GM21381 (cell line): ENCODE measurements around the gene MAP2K5.

ENCODE experiments used
- ATAC-seq: cut with Tn5 transposase; IDR thresholded peaks from one replicate; pipeline ENCODE4 v1.9.1; 2021; ENCODE audit warnings: mild to moderate bottlenecking, moderate library complexity; ENCODE audit not compliant: unreplicated experiment

The MAP2K5 gene

DNA sequence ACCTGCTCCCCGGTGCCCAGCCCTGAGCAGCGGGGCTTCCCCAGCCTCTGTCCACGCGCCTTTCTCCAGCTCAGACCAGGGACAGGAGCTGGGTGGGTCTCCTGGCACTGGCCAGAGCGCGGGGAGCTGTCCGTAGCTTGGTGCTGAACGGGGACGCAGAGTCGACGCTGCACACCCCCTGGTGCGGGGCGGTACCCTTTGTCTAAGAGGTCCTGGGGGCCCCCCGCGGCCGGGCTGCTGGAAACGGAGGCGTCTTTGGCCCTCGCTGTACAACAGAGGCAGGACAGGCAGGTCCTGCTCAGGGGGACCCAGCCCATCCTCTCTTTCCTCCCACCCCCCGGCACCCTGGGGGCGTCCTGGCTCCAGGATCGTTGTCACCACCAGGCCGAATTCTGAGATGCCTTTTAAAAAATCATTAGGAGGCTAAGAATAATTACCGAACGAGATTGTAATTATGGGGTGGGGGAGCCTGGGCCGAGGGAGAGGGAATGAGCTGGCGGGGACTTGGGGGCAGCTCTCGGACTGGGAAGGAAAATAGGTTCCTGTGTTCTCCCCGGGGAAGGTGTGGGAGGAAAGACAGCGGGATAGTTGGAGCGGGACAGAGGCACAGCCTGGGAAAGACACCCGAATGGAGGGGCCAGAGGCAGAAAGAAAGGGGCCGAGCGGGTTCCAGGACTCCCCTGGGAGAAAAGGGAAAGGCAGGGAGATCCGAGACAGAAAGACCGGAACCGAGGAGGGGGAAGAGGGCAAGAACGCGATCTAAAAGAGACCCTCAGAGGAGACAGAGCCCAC is 278.7 kb downstream of the MAP2K5 start:
- no peak for ATAC-seq

DNA sequence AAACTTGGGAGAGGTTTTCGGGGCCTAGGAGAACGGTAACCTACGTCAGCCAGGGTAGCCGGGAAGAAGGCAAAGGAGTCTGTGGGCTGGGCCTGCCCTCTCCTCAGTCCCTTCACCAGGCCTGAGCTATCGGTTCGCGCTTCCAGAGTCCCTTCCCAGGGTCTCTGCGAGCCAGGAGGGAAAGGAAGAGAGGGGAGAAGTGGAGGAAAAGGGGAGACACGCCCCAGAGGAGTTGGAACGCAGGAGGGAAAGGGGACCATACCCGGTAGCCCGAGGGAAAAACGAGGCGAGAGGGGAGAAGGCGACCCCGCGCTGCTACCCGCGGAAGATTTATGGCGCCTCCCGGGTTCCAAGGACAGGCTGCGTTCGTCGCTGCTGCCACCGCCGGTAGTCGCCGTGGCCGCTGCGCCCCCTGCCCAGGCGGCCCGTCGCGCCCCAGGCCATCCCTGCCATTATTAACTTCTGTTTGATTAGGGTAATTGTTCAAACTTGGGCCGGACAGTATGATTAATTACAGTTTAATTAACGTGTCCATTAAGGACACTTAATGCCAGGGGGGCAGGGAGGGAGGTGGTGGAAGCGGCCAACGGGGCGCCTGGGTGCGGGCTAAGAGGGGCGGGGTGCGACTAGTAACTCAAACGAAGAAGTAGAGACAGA is 279.4 kb downstream of the MAP2K5 start:
- no peak for ATAC-seq

DNA sequence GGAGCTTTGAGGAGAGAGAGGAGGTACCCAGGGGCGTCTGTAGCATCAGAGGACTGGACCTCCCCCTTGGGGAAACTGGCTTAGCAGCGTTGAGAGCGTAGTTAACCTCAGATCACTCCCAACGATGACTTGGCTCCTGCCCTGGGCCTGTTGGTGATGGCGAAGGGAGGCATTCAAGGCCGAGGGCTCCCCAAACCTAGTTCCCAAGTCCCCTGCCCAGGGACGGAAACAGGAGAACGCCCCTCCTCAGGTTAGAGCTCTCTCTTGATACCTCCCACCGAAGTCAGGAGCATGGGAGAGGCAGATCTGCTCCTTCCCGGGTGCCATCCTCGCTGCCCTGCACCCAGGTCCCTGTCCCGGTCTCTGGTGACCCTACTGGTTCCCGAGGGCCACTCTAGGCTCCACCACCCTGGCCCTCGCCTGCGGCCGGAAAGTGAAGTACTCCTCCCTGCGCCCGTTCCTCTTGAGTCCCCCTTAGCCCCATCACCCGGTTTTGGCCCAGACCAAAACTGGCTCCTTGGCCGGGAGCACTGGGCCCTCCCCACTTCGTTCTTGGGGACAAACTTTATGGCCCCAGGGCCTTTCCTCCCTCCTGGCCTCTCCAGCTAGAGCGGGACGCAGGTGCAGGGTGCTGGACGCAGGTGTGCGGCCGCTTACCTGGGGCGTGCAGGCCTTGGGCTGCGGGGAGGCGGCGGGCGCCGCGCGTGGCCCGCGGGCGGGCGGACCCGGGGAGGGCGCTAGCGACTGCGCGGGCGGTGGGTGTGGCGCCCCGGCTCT is 280.2 kb downstream of the MAP2K5 start:
- ATAC-seq = no peak

DNA sequence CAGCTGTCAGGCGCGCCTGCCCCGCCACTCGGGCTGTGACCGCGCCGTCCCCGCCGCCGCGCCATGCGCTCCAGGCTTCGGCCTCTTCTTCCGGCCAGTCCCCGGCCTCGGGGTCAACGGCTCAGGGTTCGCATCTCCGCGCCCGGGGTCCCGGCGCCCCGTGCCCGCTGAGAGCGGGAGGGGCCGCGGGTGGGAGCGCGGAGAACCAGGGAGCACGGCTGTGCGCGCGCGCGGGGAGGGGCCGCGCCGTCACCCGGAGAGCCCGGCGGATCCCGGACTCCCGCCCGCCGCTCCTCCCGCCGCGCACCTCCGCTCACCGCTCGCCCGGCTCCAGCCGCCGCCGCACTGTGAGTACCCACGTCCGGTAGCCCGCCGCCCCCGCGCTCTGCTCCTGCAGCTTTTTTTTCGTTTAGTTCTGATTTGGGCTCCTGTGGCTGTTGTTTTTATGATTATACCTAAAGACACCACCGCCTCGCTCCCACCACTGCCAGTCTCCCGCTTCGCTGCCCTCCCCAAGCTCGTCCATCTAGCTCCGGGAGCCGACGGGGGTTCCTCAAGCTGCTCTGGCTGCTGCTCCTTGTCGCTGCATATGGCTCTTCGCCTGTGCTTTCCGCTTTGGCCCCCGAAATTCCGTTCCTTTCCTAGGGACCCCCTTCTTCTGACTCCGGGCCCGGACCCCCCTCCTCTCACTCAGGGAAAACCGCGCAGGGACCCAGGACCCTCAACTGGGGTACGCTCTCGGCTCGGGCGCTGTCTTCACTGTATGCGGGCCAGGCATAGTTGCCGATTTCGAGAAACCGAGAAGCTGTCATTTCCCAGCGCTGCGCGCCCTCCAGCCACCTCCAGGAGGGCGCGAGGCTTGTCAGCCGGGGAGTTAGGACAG is 281.1 kb downstream of the MAP2K5 start:
- no peak for ATAC-seq

DNA sequence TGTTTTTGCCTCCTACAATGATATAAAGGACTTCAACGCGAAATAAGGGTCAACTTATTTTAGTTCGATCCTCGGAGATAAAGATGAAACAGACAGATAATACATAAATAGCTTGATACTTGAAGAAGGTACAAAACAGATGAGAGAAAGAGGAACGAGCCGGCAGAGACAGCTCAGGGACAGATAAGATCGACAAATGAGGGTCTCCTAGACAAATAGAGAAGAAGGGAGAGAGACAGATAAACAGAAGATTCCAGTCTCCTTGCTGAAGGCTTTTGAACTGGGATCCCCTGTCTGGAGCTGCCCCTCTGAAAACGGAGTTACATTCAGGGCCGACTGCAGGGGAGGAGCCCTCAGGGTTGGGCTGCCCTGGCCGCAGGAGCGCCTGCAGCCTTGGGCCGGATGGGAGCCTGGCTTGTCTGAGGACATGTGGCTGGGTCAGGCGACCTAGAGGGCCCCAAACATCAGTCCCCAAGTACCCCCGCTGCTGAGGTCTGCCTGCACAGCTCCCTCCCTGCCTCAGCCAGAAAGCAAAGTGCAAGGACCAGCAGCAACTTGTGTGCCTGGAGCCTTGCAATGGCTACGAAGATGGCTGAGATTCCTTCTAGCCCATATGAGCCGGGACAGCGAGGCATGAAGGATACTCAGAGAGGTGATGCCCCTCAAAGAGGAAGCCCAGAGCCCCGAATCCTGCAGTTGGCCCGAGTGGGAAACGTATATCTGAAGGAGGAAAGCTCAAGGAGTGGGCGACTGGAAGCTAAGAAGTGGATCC is 281.9 kb downstream of the MAP2K5 start:
- no peak for ATAC-seq

DNA sequence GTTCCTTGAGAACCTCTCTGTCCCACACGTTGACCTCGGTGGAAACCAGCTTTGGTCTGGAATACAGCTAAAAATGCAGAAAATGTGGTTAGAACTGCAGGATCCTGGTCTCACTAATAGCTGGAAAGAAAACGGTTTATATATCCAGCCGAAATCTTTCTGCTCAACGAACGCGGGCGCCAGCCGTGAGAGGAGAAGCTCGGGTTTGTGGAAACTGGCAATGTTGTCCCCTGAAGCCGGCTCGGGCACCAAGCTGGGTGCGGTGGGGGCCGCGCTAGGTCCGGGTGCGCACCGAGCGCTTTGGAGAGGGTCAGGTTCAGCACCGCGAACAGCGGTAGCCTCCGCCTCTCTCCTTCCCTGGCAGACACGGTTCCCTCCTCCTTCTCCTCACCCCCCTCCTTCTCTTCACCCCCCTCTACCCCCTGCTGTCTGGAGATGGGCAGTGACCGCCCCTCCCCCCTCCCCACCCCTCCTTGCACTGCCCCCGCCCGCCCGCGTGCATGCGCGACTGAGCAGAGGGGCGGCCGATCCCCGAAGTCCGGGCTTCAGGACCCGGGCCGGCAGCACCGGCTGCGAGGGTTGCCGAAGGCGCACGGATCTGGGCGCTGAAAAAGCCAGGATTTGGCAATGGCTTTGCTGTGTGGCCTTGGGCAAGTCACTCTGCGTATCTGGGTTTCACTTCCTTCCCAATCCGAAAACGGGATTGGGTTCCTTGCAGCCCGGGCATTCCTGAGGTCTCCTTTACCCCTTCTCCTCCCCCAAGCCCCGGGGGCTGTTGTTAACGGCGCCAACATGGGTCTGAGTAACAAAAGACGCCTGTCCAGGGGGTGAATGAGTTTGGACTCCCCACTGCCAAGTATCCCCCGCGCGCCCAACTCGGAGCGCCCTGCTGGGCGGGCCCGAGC is 282.7 kb downstream of the MAP2K5 start, which contains the start of gene SKOR1:
TSS of gene SKOR1 (plus strand) at position 534 of the 905 bp plus-strand sequence. CDS start at position 628, 94 bp downstream.
- ATAC-seq = no peak

DNA sequence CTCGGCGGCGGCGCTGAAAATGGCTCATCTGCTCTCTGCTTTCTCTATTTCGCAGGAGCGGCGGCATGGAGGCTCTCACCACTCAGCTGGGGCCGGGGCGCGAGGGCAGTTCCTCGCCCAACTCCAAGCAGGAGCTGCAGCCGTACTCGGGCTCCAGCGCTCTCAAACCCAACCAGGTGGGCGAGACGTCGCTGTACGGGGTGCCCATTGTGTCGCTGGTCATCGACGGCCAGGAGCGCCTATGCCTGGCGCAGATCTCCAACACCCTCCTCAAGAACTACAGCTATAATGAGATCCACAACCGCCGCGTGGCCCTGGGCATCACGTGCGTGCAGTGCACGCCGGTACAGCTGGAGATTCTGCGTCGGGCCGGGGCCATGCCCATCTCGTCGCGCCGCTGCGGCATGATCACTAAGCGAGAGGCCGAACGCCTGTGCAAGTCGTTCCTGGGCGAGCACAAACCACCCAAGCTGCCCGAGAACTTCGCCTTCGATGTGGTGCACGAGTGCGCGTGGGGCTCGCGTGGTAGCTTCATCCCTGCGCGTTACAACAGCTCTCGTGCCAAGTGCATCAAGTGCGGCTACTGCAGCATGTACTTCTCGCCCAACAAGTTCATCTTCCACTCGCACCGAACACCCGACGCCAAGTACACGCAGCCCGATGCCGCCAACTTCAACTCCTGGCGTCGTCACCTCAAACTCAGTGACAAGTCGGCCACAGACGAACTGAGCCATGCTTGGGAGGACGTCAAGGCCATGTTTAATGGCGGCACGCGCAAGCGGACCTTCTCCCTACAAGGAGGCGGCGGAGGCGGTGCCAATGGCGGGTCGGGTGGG is 283.6 kb downstream of the MAP2K5 start:
- no peak for ATAC-seq

DNA sequence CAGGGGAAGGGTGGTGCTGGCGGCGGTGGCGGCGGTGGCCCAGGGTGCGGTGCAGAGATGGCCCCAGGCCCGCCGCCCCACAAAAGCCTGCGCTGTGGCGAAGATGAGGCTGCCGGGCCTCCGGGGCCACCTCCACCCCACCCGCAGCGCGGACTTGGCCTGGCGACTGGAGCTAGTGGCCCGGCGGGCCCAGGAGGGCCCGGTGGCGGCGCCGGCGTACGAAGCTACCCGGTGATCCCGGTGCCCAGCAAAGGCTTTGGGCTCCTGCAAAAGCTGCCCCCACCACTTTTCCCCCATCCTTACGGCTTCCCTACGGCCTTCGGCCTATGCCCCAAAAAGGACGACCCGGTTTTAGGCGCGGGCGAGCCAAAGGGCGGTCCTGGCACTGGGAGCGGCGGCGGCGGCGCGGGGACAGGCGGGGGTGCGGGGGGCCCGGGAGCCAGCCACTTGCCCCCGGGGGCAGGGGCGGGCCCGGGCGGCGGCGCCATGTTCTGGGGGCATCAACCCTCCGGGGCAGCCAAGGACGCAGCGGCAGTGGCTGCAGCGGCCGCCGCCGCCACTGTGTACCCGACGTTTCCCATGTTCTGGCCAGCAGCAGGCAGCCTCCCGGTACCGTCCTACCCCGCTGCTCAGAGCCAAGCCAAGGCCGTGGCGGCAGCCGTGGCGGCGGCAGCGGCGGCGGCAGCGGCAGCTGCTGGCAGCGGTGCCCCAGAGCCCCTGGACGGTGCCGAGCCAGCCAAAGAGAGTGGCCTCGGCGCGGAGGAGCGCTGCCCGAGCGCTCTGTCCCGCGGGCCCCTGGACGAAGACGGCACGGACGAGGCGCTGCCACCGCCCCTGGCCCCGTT is 284.4 kb downstream of the MAP2K5 start:
- ATAC-seq = no peak

DNA sequence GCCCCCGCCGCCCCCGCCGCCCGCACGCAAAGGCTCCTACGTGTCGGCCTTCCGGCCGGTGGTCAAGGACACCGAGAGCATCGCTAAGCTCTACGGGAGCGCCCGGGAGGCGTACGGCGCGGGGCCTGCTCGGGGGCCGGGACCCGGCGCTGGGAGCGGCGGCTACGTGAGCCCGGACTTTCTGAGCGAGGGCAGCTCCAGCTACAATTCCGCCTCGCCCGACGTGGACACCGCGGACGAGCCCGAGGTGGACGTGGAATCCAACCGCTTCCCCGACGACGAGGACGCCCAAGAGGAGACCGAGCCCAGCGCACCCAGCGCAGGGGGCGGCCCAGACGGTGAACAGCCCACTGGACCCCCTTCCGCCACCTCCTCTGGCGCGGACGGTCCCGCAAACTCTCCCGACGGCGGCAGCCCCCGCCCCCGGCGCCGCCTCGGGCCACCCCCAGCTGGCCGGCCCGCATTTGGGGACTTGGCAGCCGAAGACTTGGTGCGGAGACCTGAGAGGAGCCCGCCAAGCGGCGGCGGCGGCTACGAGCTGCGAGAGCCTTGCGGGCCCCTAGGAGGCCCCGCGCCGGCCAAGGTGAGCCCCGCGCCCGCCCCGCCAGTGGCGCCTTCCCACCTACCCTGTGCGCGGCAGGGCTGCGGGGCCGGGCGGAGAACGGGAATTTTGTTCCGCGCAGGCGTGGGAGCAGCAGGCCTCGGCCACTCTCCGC is 285.2 kb downstream of the MAP2K5 start:
- ATAC-seq = no peak

DNA sequence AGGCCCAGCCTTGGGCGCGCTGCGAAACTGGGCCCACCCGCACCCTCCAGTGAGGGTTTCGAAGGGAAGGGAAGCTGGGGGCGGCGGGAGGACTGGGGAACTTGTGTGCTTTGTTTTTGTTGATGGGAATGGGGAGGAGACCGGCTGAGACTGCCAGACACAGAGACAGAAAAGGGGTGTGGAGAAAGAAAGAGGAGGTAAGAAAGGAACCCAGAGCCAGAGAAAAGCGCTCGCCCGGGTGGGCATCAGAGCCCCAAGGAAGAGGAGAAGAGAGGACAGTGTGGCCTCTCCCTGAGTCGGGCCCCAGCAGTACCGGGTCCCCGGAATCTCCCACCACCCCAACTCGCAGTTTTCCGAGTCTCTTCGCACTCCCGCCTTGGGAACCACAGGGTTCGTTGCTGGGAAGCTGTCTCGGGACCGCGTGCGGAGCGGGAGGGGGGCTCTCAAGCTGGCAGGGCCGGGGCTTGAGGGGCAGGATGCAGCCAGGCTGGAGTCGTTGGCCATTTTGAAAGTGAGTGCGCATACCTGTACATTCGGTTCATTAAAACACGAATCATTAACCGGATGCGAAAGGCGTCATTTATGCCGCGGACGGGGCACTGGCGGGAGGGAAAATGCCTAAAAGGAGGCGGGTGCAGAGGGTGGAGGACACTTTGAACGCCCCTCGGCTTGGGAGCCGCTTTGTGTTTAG is 285.9 kb downstream of the MAP2K5 start:
- ATAC-seq = no peak

DNA sequence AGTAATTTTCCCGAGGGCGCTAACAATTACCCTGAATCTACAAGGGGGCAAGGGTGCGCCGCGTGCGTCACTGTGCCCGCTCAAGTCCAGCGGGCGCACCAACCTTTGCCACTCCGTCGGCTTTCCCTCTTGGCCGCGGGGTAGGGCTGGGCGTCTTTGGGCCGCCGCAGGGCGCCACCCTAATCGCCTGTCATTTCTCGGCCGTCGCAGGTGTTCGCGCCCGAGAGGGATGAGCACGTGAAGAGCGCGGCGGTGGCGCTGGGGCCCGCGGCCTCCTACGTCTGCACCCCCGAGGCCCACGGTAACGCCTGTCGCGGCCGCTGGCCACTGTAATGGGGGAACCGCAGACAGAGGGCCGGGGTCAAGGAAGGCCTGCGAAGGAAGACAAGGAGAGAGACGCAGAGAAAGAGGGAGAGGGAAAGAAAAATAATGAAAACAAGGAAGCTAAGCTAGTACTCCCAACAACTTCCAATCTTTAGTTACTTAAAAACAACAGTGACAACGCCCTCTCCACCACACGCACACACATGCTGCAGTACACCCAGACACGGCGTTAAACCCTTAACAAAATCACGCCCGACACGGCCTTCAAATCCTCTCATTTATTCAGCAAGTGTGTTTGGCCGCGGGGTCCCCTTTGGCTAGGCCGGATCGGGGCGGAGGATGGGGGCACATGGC is 286.6 kb downstream of the MAP2K5 start:
- no peak for ATAC-seq

DNA sequence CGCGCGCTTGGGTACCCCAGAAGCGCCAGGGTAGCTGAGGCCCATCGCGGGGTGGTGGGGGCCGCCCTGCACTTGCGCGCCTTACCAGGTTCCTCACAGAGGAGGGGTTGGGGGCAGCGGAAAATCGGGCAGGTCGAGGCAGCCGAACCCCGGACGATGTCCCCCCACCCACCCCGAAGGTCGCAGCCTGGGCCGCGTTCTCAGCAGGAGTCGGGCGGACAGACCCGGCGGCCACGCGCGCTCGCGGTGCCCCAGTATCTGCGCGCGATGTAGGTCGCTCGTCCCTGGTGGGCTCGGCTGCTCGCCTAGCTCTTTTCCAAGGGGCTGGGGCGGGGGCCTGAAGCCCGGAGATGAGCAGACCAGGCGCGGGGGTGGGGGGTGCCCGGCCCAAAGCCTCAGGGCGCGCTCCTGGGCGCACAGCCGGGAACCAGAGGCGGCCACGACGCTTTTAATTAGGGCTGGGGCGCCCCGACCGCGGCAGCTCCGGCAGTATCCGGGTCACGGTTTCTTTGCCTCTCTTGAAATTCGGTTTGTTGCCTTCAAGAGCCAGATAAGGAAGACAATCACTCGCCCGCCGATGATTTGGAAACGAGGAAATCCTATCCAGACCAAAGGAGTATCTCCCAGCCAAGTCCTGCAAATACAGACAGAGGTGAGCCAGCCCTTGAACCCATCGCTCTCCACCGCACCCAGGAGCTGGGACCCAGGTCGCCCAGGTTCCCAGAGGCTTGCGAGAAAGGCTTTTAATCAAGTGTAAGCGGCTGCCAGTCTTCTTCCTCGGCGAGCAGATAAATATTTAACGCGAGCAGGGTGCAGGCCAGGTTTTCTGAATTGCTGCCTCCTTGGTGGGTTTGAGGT is 287.4 kb downstream of the MAP2K5 start:
- no peak for ATAC-seq

DNA sequence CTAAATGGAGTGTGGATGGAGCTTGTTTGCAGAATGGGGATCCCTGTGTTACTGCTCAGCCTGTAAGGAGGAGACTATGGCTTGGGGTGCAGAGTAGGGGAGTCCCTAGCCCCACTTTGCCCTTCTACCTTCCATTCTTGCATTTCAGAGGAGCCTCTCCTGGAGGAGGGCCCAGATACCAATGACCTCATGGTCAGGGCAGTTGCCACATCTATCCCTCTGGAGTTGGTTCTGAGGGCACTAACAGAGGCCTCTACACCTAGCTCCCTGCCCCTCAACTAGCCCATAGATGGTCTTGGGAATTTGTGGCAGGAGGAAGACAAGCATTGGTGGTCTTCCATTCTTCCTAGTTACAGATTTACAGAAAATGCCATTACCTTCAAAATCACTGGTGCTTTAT is 288.9 kb downstream of the MAP2K5 start:
- ATAC-seq = no peak

DNA sequence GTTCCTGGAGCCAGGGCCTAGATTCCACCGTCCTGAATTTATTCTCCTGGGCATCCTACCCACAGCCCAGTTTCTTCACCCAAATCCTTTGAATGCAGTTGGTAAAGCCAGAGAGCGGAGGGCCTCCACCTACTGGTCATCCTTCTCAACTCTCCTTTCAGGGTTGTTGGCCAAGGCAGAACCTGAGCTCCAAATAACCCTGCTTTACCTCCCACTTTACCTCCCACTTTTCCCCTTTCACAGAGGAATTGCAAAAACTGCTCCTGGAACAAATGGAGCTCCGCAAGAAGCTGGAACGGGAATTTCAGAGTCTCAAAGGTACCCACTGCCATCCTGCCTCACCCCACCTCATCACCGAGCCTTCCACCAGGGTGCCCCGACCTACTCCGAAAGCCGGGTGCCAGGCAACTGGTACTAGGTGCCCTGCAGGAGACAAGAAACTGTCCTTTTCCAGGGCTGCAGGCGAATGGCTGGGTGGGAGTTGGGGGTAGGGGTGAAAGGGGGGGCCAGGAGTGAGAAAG is 289.6 kb downstream of the MAP2K5 start:
- no peak for ATAC-seq
